MCF 10A (cell line): ENCODE measurements around the gene MAP4K5. TPM values are rescaled to one million over a fixed set of nuclear protein-coding genes. Genes with fewer than 3 reads are reported as not detected.

Experiments
- BruUV-seq: library from RNA; stranded (reverse); fragments of 400-500 nt; replicated peaks from 2 replicates; lab custom pipeline; 2021; lab: Mats Ljungman, UMichigan
- CTCF ChIA-PET: fragments of 300-600 bp; sonication (Branson Sonifier 250); formaldehyde crosslinking; extraction: SDS; loops from one replicate; lab custom pipeline; 2021; ENCODE audit warnings: antibody characterized with exemption, inconsistent platforms; lab: Yijun Ruan, JAX
- POLR2A ChIA-PET: fragments of 300-600, 350-650 bp; sonication (Branson Sonifier 250); formaldehyde crosslinking; extraction: SDS; loops from one replicate; lab custom pipeline; 2020; ENCODE audit warnings: antibody characterized with exemption, inconsistent platforms; lab: Yijun Ruan, JAX
- DNase-seq: peaks from one replicate; pipeline ENCODE4 v3.0.0-alpha.2; 2018; ENCODE audit not compliant: unreplicated experiment
- H3K27ac Mint-ChIP-seq: one replicate; pipeline ENCODE4 v1.8.0; 2022; ENCODE audit warnings: mild to moderate bottlenecking, low read depth, mixed read lengths; ENCODE audit not compliant: unreplicated experiment
- H3K27me3 Mint-ChIP-seq: one replicate; pipeline ENCODE4 v1.8.0; 2022; ENCODE audit warnings: mixed read lengths; ENCODE audit not compliant: insufficient read depth, unreplicated experiment
- H3K36me3 Mint-ChIP-seq: one replicate; pipeline ENCODE4 v1.8.0; 2022; ENCODE audit warnings: mild to moderate bottlenecking, moderate library complexity, mixed read lengths; ENCODE audit not compliant: insufficient read depth, unreplicated experiment
- H3K4me1 Mint-ChIP-seq: one replicate; pipeline ENCODE4 v1.8.0; 2022; ENCODE audit warnings: mixed read lengths; ENCODE audit not compliant: insufficient read depth, unreplicated experiment
- H3K4me3 Mint-ChIP-seq: one replicate; pipeline ENCODE4 v1.8.0; 2022; ENCODE audit warnings: mild to moderate bottlenecking, moderate library complexity, mixed read lengths; ENCODE audit not compliant: unreplicated experiment
- H3K9me3 Mint-ChIP-seq: one replicate; pipeline ENCODE4 v1.8.0; 2022; ENCODE audit warnings: mixed read lengths; ENCODE audit not compliant: unreplicated experiment
- intact Hi-C: fragments of 100-400 bp; cut with micrococcal nuclease; formaldehyde crosslinking; loops from 2 replicates; pipeline ENCODE4 v1.14.1; 2022
- total RNA-seq: library from RNA; stranded (reverse); gene quantifications from 2 replicates; pipeline ENCODE4 v1.2.3, GENCODE V29; 2022
- TF ChIP-seq, protein P1 (sequence below): fragments of 200-600 bp; IDR thresholded peaks from one replicate; pipeline ENCODE4 v1.8.0; 2022; ENCODE audit warnings: antibody characterized with exemption, mild to moderate bottlenecking; ENCODE audit not compliant: unreplicated experiment

Gene MAP4K5
- total RNA-seq, 1 experiment from 2014 or later = 45.7 TPM

DNA sequence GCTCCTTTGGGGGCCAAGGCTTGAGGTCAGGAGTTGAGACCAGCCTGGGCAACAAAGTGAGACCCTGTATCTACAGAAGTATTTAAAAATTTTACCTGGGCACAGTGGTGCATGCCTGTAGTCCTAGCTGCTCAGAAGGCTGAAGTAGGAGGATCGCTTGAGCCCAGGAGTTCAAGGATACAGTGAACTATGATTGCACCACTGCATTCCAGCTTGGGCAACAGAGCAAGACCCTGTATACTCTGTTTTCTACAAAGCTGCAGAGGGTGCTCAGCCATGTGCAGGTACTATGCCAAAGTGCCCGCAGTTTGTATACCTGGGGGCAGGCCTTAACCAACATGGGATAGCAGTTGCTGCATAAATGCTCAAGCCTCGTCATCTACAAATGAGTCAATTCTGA lies 108.8 kb downstream of the MAP4K5 start:
- intact Hi-C loops = no loop called here
- BruUV-seq = no TSS peak
- Mint-ChIP-seq H3K27me3 (no peaks in the 10 kb centered on the region), H3K9me3 (no peaks in the 10 kb centered on the region), H3K4me1 (no peaks in the 10 kb centered on the region), H3K4me3 (no peak overlapping the region), H3K36me3 (peaks cover 44% of the 10 kb centered on the region), H3K27ac (no peak overlapping the region)
- no peak for DNase-seq
- TF ChIP-seq, protein P1, sequence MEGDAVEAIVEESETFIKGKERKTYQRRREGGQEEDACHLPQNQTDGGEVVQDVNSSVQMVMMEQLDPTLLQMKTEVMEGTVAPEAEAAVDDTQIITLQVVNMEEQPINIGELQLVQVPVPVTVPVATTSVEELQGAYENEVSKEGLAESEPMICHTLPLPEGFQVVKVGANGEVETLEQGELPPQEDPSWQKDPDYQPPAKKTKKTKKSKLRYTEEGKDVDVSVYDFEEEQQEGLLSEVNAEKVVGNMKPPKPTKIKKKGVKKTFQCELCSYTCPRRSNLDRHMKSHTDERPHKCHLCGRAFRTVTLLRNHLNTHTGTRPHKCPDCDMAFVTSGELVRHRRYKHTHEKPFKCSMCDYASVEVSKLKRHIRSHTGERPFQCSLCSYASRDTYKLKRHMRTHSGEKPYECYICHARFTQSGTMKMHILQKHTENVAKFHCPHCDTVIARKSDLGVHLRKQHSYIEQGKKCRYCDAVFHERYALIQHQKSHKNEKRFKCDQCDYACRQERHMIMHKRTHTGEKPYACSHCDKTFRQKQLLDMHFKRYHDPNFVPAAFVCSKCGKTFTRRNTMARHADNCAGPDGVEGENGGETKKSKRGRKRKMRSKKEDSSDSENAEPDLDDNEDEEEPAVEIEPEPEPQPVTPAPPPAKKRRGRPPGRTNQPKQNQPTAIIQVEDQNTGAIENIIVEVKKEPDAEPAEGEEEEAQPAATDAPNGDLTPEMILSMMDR = no peak
- ChIA-PET POLR2A (interaction anchor here (0.8 kb wide), 1 partner anchor 26 kb away, joined by 3 read pairs; no protein-coding TSS in a partner anchor), CTCF (no interaction called here)

DNA sequence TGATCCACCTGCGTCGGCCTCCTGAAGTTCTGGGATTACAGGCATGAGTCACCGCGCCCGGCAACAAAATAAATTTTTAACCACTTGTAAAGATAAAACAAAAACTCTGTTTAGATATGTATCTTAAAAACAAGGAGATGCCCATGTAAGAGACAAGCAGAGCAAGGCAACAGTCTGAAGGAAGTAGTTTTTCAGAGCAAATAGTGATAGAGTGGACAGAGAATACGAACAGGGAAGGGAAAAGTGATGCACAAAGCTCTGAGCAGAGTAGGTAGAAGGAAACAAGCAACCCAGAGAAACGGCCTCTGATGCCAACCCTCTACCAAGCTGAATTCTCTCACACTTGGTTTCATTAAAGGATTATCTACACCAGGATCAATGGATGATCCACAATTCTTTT lies 110.9 kb downstream of the MAP4K5 start:
- no TSS peak for BruUV-seq
- no peak overlapping the region for H3K27ac Mint-ChIP-seq
- intact Hi-C loops = no loop called here
- no peak overlapping the region for H3K4me3 Mint-ChIP-seq
- TF ChIP-seq, protein P1 = no peak
- H3K4me1 Mint-ChIP-seq = peaks cover 6% of the 10 kb centered on the region
- H3K9me3 Mint-ChIP-seq = no peaks in the 10 kb centered on the region
- H3K27me3 Mint-ChIP-seq = no peaks in the 10 kb centered on the region
- ChIA-PET POLR2A (interaction anchor here (0.6 kb wide), 1 partner anchor 26 kb away, joined by 3 read pairs; no protein-coding TSS in a partner anchor), CTCF (interaction anchor here (0.6 kb wide), 1 partner anchor 78 kb away, joined by 3 read pairs; no protein-coding TSS in a partner anchor)
- peaks cover 61% of the 10 kb centered on the region for H3K36me3 Mint-ChIP-seq
- DNase-seq = no peak

DNA sequence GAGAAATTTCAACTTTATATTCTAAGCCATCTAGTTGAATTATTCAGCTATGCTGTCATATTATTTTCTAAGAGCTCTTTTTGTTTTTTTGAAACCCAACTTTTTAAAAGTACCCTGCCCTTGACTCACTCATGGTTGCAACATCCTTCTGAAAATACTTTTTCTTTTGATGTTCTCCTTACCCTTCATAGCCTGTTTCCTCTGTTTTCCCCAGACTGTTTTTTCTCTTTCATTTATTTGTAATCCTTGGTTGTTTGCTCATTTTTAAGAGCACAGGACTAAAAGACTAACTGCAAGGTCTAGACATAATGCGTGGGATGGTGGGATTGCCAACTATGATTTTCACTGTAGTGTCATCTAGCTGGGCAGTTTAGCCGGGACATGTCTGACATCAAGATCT lies 114.5 kb downstream of the MAP4K5 start:
- Mint-ChIP-seq H3K27me3 (no peaks in the 10 kb centered on the region), H3K4me1 (peaks cover 6% of the 10 kb centered on the region), H3K27ac (peak overlapping the region; percentile 42), H3K9me3 (no peaks in the 10 kb centered on the region), H3K36me3 (peaks cover 49% of the 10 kb centered on the region), H3K4me3 (no peak overlapping the region)
- TF ChIP-seq, protein P1 = no peak
- DNase-seq = no peak
- CTCF ChIA-PET = no interaction called here
- intact Hi-C loops = no loop called here
- no TSS peak for BruUV-seq
- POLR2A ChIA-PET = interaction anchor here (0.6 to 1.1 kb wide), 4 partner anchors 11 to 21 kb away, joined by 3 to 5 read pairs (median 4); partner anchors contain the start of gene CDKL1

DNA sequence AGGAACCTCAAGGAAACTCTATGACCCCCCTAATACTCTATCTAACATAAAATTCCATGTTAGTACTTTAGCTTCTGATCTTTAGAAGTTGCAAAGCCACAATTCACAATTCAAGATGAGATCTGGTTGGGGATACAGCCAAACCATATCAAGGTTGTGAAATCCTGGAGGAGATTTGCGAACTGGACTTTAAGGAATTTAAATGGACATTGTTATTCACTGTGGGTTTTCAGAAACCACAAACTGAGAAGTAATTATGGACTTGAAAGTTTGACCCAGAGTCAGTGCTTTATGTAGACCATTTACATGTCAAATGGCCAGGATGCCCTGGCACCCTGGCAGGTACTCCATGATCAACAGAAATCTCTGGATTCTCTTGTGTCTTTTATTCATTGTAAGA lies 121.4 kb downstream of the MAP4K5 start:
- Mint-ChIP-seq H3K27ac (no peak overlapping the region), H3K9me3 (no peaks in the 10 kb centered on the region), H3K27me3 (no peaks in the 10 kb centered on the region), H3K4me3 (no peak overlapping the region), H3K36me3 (peaks cover 8% of the 10 kb centered on the region), H3K4me1 (no peaks in the 10 kb centered on the region)
- intact Hi-C loops = no loop called here
- no TSS peak for BruUV-seq
- POLR2A ChIA-PET = interaction anchor here (0.5 kb wide), 1 partner anchor 302 kb away, joined by 3 read pairs; no protein-coding TSS in a partner anchor
- no peak for DNase-seq
- TF ChIP-seq, protein P1 = no peak
- CTCF ChIA-PET = interaction anchor here (0.9 kb wide), 1 partner anchor 15 kb away, joined by 3 read pairs; no protein-coding TSS in a partner anchor
